Measurements from ENCODE around the gene GPRC5D.

Gene GPRC5D

GRCh38 chr12:12900786-12901157 is 51.2 kb downstream of the GPRC5D start:
- Histone ChIP-seq H3K4me3 (replicated peaks; ENCODE audit: low read depth, low read length) (no peak overlapping the region), H3K36me3 (ENCODE audit: control insufficient read depth, insufficient read depth, low read length) (no peaks in the 10 kb centered on the region), H3K27me3 (replicated peaks; ENCODE audit: control insufficient read depth, insufficient read depth, low read length) (no peaks in the 10 kb centered on the region)
- no peak for TF ChIP-seq CTCF (IDR thresholded peaks at IDR 0.05; ENCODE audit: insufficient read depth, low read length, poor library complexity, severe bottlenecking)
- no peak for DNase-seq (ENCODE audit: extremely low read depth, insufficient read length)

DNA sequence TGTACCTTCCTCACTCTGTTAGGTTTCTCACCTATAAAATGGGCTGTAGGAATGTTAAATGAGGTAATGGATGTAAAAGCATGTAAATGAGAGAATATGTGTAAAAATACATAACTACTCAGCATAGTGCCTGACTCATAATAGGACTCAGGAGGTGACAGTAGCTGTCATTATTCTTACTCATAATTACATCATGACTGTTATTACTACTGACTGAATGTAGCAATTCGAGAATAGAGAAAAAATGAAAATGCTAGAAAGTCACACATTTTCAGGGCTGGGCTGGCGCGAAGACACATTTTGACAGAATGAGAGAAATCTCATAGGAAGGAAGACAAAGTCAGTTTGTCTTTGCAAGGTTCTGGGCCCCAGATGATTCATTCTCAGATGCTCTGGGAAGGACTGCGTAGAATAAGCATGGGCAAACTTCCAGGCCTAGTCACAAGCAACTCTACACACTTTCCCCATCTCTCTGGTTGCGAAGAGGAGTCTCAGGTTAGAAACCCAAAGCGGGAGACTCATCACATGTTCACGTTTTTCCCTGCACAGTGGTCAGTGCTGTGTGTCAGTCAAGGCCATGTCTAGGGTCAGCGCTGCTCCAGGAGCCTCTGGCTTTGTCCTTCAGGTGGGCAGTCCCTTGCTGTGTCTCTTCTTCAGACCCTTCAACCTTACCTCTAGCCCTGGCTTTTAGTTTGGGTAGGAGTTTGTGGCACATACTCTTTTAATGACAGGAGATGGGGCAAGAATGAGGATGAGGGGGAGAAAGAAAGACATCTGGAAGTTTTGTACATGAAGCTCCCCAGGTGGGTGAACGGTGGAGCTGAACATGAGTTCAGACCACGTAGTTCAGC is 52.2 kb downstream of the GPRC5D start:
- no peaks in the 10 kb centered on the region for H3K27me3 ChIP-seq (replicated peaks; ENCODE audit: control insufficient read depth, insufficient read depth, low read length)
- H3K36me3 ChIP-seq (ENCODE audit: control insufficient read depth, insufficient read depth, low read length), result no peaks in the 10 kb centered on the region
- no peak overlapping the region for H3K4me3 ChIP-seq (replicated peaks; ENCODE audit: low read depth, low read length)
- DNase-seq (ENCODE audit: extremely low read depth, insufficient read length), result peak; percentile 71
- TF ChIP-seq CTCF (IDR thresholded peaks at IDR 0.05; ENCODE audit: insufficient read depth, low read length, poor library complexity, severe bottlenecking), result no peak

GRCh38 chr12:12898911-12899511 is 53.0 kb downstream of the GPRC5D start:
- Histone ChIP-seq H3K4me3 (replicated peaks; ENCODE audit: low read depth, low read length) (no peak overlapping the region), H3K27me3 (replicated peaks; ENCODE audit: control insufficient read depth, insufficient read depth, low read length) (no peaks in the 10 kb centered on the region), H3K36me3 (ENCODE audit: control insufficient read depth, insufficient read depth, low read length) (no peaks in the 10 kb centered on the region)
- TF ChIP-seq CTCF (IDR thresholded peaks at IDR 0.05; ENCODE audit: insufficient read depth, low read length, poor library complexity, severe bottlenecking), result no peak
- no peak for DNase-seq (ENCODE audit: extremely low read depth, insufficient read length)

DNA sequence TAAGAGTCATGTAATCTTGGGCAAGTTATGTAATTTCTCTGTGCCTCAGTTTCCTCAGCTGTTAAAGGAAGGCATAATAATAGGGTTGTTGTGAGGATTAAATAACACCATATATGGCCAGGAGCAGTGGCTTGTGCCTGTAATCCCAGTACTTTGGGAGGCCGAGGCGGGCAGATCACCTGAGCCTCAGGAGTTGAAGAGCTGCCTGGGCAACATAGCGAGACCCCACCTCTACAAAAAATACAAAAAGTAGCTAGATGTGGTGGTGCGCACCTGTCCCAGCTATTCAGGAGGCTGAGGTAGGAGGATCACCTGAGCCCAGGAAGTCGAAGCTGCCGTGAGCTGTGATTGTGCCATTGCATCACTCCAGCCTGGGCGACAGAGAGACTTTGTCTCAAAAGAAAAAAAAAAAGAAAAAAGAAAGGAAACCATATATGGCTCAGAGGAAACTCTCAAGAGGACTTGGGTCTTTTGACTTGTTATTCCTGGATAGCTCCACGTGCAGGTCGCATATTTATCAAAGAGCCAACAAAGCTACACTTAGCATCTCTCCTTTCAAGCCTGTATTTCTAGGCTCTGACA is 53.7 kb downstream of the GPRC5D start:
- TF ChIP-seq CTCF (IDR thresholded peaks at IDR 0.05; ENCODE audit: insufficient read depth, low read length, poor library complexity, severe bottlenecking), result no peak
- no peaks in the 10 kb centered on the region for H3K36me3 ChIP-seq (ENCODE audit: control insufficient read depth, insufficient read depth, low read length)

GRCh38 chr12:12897302-12897701 is 54.7 kb downstream of the GPRC5D start:
- no peak for TF ChIP-seq CTCF (IDR thresholded peaks at IDR 0.05; ENCODE audit: insufficient read depth, low read length, poor library complexity, severe bottlenecking)
- no peak for DNase-seq (ENCODE audit: extremely low read depth, insufficient read length)
- Histone ChIP-seq H3K36me3 (ENCODE audit: control insufficient read depth, insufficient read depth, low read length) (no peaks in the 10 kb centered on the region), H3K27me3 (replicated peaks; ENCODE audit: control insufficient read depth, insufficient read depth, low read length) (no peaks in the 10 kb centered on the region), H3K4me3 (replicated peaks; ENCODE audit: low read depth, low read length) (no peak overlapping the region)

More for the DNA sequence above, 53.7 kb downstream of the GPRC5D start:
- no peak overlapping the region for H3K4me3 ChIP-seq (replicated peaks; ENCODE audit: low read depth, low read length)
- H3K27me3 ChIP-seq (replicated peaks; ENCODE audit: control insufficient read depth, insufficient read depth, low read length), result no peaks in the 10 kb centered on the region
- no peak for DNase-seq (ENCODE audit: extremely low read depth, insufficient read length)

Data from GM06990 (cell line).